Measurements from ENCODE around the gene COX8A. TPM values are rescaled to one million over a fixed set of nuclear protein-coding genes. Genes with fewer than 3 reads are reported as not detected.

Gene COX8A, protein sequence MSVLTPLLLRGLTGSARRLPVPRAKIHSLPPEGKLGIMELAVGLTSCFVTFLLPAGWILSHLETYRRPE
- 754 to 1,077 TPM (median 943 TPM) in 5 replicates for total RNA-seq (2022; extraction: Qiagen RNA extraction; ENCODE audit: low read depth)

DNA sequence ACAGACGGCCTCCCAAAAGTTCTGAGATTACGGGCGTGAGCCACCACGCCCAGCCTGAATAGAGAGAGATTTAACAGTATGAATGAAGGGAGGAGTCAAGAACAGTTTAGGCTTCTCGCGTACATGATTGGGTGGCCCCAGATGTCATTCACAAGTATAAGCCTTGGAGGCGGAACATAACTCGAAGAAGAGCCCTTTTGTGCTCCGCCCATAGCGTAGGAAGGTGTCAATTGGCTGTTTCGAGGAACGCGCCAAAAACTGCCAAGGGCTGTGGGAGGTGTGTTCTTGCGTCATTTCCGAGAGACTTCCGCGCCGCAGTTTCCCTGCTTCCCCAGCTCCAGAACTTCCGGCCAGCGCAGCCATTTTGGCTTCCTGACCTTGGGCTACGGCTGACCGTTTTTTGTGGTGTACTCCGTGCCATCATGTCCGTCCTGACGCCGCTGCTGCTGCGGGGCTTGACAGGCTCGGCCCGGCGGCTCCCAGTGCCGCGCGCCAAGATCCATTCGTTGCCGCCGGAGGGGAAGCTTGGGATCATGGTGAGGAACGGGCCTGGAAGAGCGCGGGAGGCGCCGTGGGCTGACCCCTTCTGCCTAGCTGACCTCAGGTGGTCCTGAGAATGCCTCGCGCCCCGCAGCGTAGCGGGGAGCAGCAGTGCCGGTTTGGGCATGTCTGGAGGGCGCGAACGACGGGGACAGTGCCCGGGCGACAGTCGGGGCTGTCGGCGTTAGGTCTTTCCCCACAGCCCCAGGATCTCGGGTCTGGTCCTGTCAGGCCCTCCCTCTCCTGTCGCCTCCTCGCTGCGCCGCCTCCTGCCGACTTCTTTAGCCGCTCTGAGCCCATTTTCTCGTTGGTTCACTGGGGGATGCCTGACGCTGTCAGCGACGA, at the start of gene COX8A:
COX8A (plus strand) TSS at position 362 of the 885 bp plus-strand sequence; CDS start at position 423, 61 bp downstream.

GRCh38 chr11:63938479-63939396, 35.7 kb upstream of the COX8A start, which contains the start of gene NAA40:
TSS of gene NAA40 (plus strand) at chr11:63939002. CDS start at chr11:63939097, 95 bp downstream.

GRCh38 chr11:63986156-63986931, 11.9 kb downstream of the COX8A start, which contains the start of gene OTUB1:
TSS of gene OTUB1 (plus strand) at chr11:63986438. CDS start at chr11:63986457, 19 bp downstream.

Other genes with a start within 250 kb of the COX8A start
- gene ZFTA, start 205.8 kb upstream of the COX8A start, total RNA-seq (2022; extraction: Qiagen RNA extraction; ENCODE audit: low read depth): 5.6 to 7.1 TPM (median 6.3 TPM) in 5 replicates
- gene SPINDOC, start 161.2 kb upstream of the COX8A start, total RNA-seq (2022; extraction: Qiagen RNA extraction; ENCODE audit: low read depth): 37.9 to 55.3 TPM (median 54.7 TPM) in 5 replicates
- gene MARK2, start 135.5 kb upstream of the COX8A start, total RNA-seq (2022; extraction: Qiagen RNA extraction; ENCODE audit: low read depth): 22.4 to 27.4 TPM (median 26.6 TPM) in 5 replicates
- 0.96 to 1.3 TPM (median 1.00 TPM) in 5 replicates for gene RCOR2, start 57.5 kb upstream of the COX8A start, total RNA-seq (2022; extraction: Qiagen RNA extraction; ENCODE audit: low read depth)
- gene NAA40, start 35.6 kb upstream of the COX8A start, total RNA-seq (2022; extraction: Qiagen RNA extraction; ENCODE audit: low read depth): 13.5 to 20.0 TPM (median 17.0 TPM) in 5 replicates
- gene OTUB1, start 11.8 kb downstream of the COX8A start, total RNA-seq (2022; extraction: Qiagen RNA extraction; ENCODE audit: low read depth): 109 to 130 TPM (median 119 TPM) in 5 replicates
- gene FLRT1, start 61.3 kb downstream of the COX8A start, total RNA-seq (2022; extraction: Qiagen RNA extraction; ENCODE audit: low read depth): 0.07 to 0.08 TPM (median 0.08 TPM) in 4 of 5 replicates, not detected in the other
- 9.1 to 15.9 TPM (median 14.1 TPM) in 5 replicates for gene MACROD1, start 191.5 kb downstream of the COX8A start, total RNA-seq (2022; extraction: Qiagen RNA extraction; ENCODE audit: low read depth)
- 253 to 292 TPM (median 270 TPM) in 5 replicates for gene STIP1, start 211.6 kb downstream of the COX8A start, total RNA-seq (2022; extraction: Qiagen RNA extraction; ENCODE audit: low read depth)
- gene FERMT3, start 232.1 kb downstream of the COX8A start, total RNA-seq (2022; extraction: Qiagen RNA extraction; ENCODE audit: low read depth): 0.69 to 3.9 TPM (median 2.0 TPM) in 5 replicates

Measured in A549 treated with DMSO at 1 μM for 4 hours (cell line).